ENCODE results near the gene PAX5.

Gene PAX5

GRCh38 chr9:37028420-37029031 lies 5.5 kb downstream of the PAX5 start:
- H3K4me1 ChIP-seq (ENCODE audit: insufficient read depth, low read length) = peaks cover 30% of the 10 kb centered on the region
- H3K27ac ChIP-seq (ENCODE audit: low read depth, low read length) = no peak overlapping the region
- no peak overlapping the region for H3K4me3 ChIP-seq (ENCODE audit: low read depth in 1 of 2, low read length in 2 of 2)

GRCh38 chr9:37027582-37028419 lies 6.3 kb downstream of the PAX5 start:
- no peak overlapping the region for H3K4me3 ChIP-seq (ENCODE audit: low read depth in 1 of 2, low read length in 2 of 2)
- H3K27ac ChIP-seq (ENCODE audit: low read depth, low read length) = no peak overlapping the region
- H3K27me3 ChIP-seq (ENCODE audit: control insufficient read depth in 1 of 2, insufficient read depth in 2 of 2, low read length in 2 of 2) = peaks cover 90 to 98% of the 10 kb centered on the region in 2 donors
- H3K9me3 ChIP-seq (ENCODE audit: low read length) = peaks cover 4% of the 10 kb centered on the region
- no peaks in the 10 kb centered on the region for H3K36me3 ChIP-seq (ENCODE audit: insufficient read depth, low read length)
- no peak overlapping the region for H3K9ac ChIP-seq (ENCODE audit: low read length)
- H3K4me1 ChIP-seq (ENCODE audit: insufficient read depth, low read length) = peaks cover 30% of the 10 kb centered on the region

More at GRCh38 chr9:37028420-37029031, 5.5 kb downstream of the PAX5 start:
- peaks cover 4% of the 10 kb centered on the region for H3K9me3 ChIP-seq (ENCODE audit: low read length)
- H3K27me3 ChIP-seq (ENCODE audit: control insufficient read depth in 1 of 2, insufficient read depth in 2 of 2, low read length in 2 of 2) = peaks cover 97 to 99% of the 10 kb centered on the region in 2 donors
- no peak overlapping the region for H3K9ac ChIP-seq (ENCODE audit: low read length)
- H3K36me3 ChIP-seq (ENCODE audit: insufficient read depth, low read length) = no peaks in the 10 kb centered on the region

GRCh38 chr9:37026931-37027581 lies 7.0 kb downstream of the PAX5 start:
- Histone ChIP-seq H3K9me3 (ENCODE audit: low read length) (peaks cover 4% of the 10 kb centered on the region), H3K27me3 (ENCODE audit: control insufficient read depth in 1 of 2, insufficient read depth in 2 of 2, low read length in 2 of 2) (peaks cover 86 to 97% of the 10 kb centered on the region in 2 donors), H3K4me1 (ENCODE audit: insufficient read depth, low read length) (peaks cover 30% of the 10 kb centered on the region), H3K4me3 (ENCODE audit: low read depth in 1 of 2, low read length in 2 of 2) (no peak overlapping the region), H3K9ac (ENCODE audit: low read length) (no peak overlapping the region), H3K27ac (ENCODE audit: low read depth, low read length) (no peak overlapping the region), H3K36me3 (ENCODE audit: insufficient read depth, low read length) (no peaks in the 10 kb centered on the region)

GRCh38 chr9:37026113-37026930 lies 7.7 kb downstream of the PAX5 start:
- H3K9ac ChIP-seq (ENCODE audit: low read length) = no peak overlapping the region
- peak overlapping the region; percentile 32 to 58 for H3K4me3 ChIP-seq (ENCODE audit: low read depth in 1 of 2, low read length in 2 of 2)
- peaks cover 30% of the 10 kb centered on the region for H3K4me1 ChIP-seq (ENCODE audit: insufficient read depth, low read length)

GRCh38 chr9:37025823-37026112 lies 8.3 kb downstream of the PAX5 start:
- H3K4me1 ChIP-seq (ENCODE audit: insufficient read depth, low read length) = peaks cover 30% of the 10 kb centered on the region
- H3K27me3 ChIP-seq (ENCODE audit: control insufficient read depth in 1 of 2, insufficient read depth in 2 of 2, low read length in 2 of 2) = peaks cover 76 to 95% of the 10 kb centered on the region in 2 donors
- peaks cover 4% of the 10 kb centered on the region for H3K9me3 ChIP-seq (ENCODE audit: low read length)
- no peaks in the 10 kb centered on the region for H3K36me3 ChIP-seq (ENCODE audit: insufficient read depth, low read length)
- H3K27ac ChIP-seq (ENCODE audit: low read depth, low read length) = no peak overlapping the region
- H3K4me3 ChIP-seq (ENCODE audit: low read depth in 1 of 2, low read length in 2 of 2) = peak overlapping the region; percentile 32 to 58
- H3K9ac ChIP-seq (ENCODE audit: low read length) = no peak overlapping the region

More at GRCh38 chr9:37026113-37026930, 7.7 kb downstream of the PAX5 start:
- Histone ChIP-seq H3K27ac (ENCODE audit: low read depth, low read length) (no peak overlapping the region), H3K36me3 (ENCODE audit: insufficient read depth, low read length) (no peaks in the 10 kb centered on the region), H3K9me3 (ENCODE audit: low read length) (peaks cover 4% of the 10 kb centered on the region), H3K27me3 (ENCODE audit: control insufficient read depth in 1 of 2, insufficient read depth in 2 of 2, low read length in 2 of 2) (peaks cover 82 to 96% of the 10 kb centered on the region in 2 donors)

GRCh38 chr9:37025071-37025822 lies 8.8 kb downstream of the PAX5 start:
- H3K27ac ChIP-seq (ENCODE audit: low read depth, low read length) = no peak overlapping the region
- no peaks in the 10 kb centered on the region for H3K36me3 ChIP-seq (ENCODE audit: insufficient read depth, low read length)
- peaks cover 4% of the 10 kb centered on the region for H3K9me3 ChIP-seq (ENCODE audit: low read length)
- peak overlapping the region; percentile 30 to 58 for H3K4me3 ChIP-seq (ENCODE audit: low read depth in 1 of 2, low read length in 2 of 2)
- no peak overlapping the region for H3K9ac ChIP-seq (ENCODE audit: low read length)
- H3K4me1 ChIP-seq (ENCODE audit: insufficient read depth, low read length) = peaks cover 27% of the 10 kb centered on the region
- H3K27me3 ChIP-seq (ENCODE audit: control insufficient read depth in 1 of 2, insufficient read depth in 2 of 2, low read length in 2 of 2) = peaks cover 71 to 92% of the 10 kb centered on the region in 2 donors

GRCh38 chr9:37017546-37017945 lies 16.5 kb downstream of the PAX5 start:
- Histone ChIP-seq H3K9me3 (ENCODE audit: low read length) (no peaks in the 10 kb centered on the region), H3K4me3 (ENCODE audit: low read depth in 1 of 2, low read length in 2 of 2) (no peak overlapping the region), H3K27me3 (ENCODE audit: control insufficient read depth in 1 of 2, insufficient read depth in 2 of 2, low read length in 2 of 2) (peaks cover 13 to 17% of the 10 kb centered on the region in 2 donors), H3K27ac (ENCODE audit: low read depth, low read length) (no peak overlapping the region), H3K4me1 (ENCODE audit: insufficient read depth, low read length) (no peaks in the 10 kb centered on the region), H3K36me3 (ENCODE audit: insufficient read depth, low read length) (no peaks in the 10 kb centered on the region), H3K9ac (ENCODE audit: low read length) (no peak overlapping the region)

GRCh38 chr9:37011530-37011929 lies 22.5 kb downstream of the PAX5 start:
- Histone ChIP-seq H3K4me1 (ENCODE audit: insufficient read depth, low read length) (no peaks in the 10 kb centered on the region), H3K27me3 (ENCODE audit: control insufficient read depth in 1 of 2, insufficient read depth in 2 of 2, low read length in 2 of 2) (peaks cover 0 to 5% of the 10 kb centered on the region in 2 donors), H3K9me3 (ENCODE audit: low read length) (no peaks in the 10 kb centered on the region), H3K27ac (ENCODE audit: low read depth, low read length) (no peak overlapping the region), H3K9ac (ENCODE audit: low read length) (no peak overlapping the region), H3K36me3 (ENCODE audit: insufficient read depth, low read length) (no peaks in the 10 kb centered on the region), H3K4me3 (ENCODE audit: low read depth in 1 of 2, low read length in 2 of 2) (no peak overlapping the region)

- no peaks in the 10 kb centered on the region for H3K36me3 ChIP-seq (ENCODE audit: insufficient read depth, low read length)
- no peak overlapping the region for H3K9ac ChIP-seq (ENCODE audit: low read length)
- no peaks in the 10 kb centered on the region for H3K4me1 ChIP-seq (ENCODE audit: insufficient read depth, low read length)
- H3K27me3 ChIP-seq (ENCODE audit: control insufficient read depth in 1 of 2, insufficient read depth in 2 of 2, low read length in 2 of 2) = peaks cover 0 to 5% of the 10 kb centered on the region in 2 donors
- no peak overlapping the region for H3K27ac ChIP-seq (ENCODE audit: low read depth, low read length)
- no peaks in the 10 kb centered on the region for H3K9me3 ChIP-seq (ENCODE audit: low read length)
- H3K4me3 ChIP-seq (ENCODE audit: low read depth in 1 of 2, low read length in 2 of 2) = no peak overlapping the region
These were observed 23.1 kb downstream of the PAX5 start for GRCh38 chr9:37010976-37011375.

- H3K27ac ChIP-seq (ENCODE audit: low read depth, low read length) = no peak overlapping the region
- no peaks in the 10 kb centered on the region for H3K4me1 ChIP-seq (ENCODE audit: insufficient read depth, low read length)
- peaks cover 0 to 5% of the 10 kb centered on the region in 2 donors for H3K27me3 ChIP-seq (ENCODE audit: control insufficient read depth in 1 of 2, insufficient read depth in 2 of 2, low read length in 2 of 2)
- H3K4me3 ChIP-seq (ENCODE audit: low read depth in 1 of 2, low read length in 2 of 2) = no peak overlapping the region
- no peak overlapping the region for H3K9ac ChIP-seq (ENCODE audit: low read length)
- H3K9me3 ChIP-seq (ENCODE audit: low read length) = no peaks in the 10 kb centered on the region
- H3K36me3 ChIP-seq (ENCODE audit: insufficient read depth, low read length) = no peaks in the 10 kb centered on the region
These were observed 23.9 kb downstream of the PAX5 start for GRCh38 chr9:37010180-37010579.

Data from muscle layer of colon (tissue), 2 donors.